ENCODE measurements around the gene WDFY3. TPM values are rescaled to one million over a fixed set of nuclear protein-coding genes. Genes with fewer than 3 reads are reported as not detected.

WDFY3 gene
- total and polyA plus RNA-seq, 7 donors: 3.2 to 54.2 (median 38.2) TPM

DNA sequence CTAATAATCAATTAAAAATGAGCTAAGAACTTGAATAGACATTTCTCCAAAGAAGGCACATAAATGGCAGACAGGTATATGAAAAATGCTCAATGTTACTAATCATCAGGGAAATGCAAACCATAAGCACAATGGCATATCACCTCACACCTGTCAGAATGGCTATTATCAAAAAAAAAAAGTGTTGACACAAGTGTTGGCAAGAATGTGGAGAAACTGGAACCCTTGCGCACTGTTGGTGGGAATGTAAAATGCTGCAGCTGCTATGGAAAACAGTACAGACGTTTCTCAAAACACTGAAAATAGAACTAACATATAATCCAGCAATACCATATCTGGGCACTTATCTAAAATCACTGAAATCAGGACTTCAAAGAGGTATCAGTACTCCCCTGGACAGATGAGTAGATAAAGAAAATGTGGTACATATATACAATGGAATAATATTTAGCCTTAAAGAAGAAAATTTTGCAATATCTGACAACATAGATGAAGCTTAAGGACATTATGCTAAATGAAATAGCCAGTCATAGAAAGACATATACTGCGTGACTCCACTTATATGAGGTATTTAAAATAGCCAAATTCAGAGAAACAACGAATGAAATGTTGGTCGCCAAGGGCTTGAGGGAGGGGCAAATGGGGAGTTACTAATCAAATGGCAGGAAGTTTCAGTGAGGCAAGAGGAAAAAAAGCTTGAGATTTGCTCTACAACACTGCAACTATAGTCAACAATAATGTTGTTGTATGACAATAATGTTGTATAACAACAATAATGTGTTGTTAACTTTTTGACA is 175.5 kb downstream of the WDFY3 start:
- Histone ChIP-seq H3K27me3 (ENCODE audit: insufficient read depth in 3 of 3, low read length in 2 of 3) (no peaks in the 10 kb centered on the region), H3K4me3 (no peak overlapping the region), H3K9me3 (no peaks in the 10 kb centered on the region), H3K27ac (no peak overlapping the region), H3K4me1 (no peaks in the 10 kb centered on the region), H3K36me3 (ENCODE audit: insufficient read depth in 1 of 2, low read depth in 1 of 2) (peaks cover 0 to 80% of the 10 kb centered on the region in 2 donors)
- DNase-seq (no peak), ATAC-seq (no peak)
- 84 to 89% (median 85%) methylated on average over 5 of the region's 5 CpGs for WGBS, 3 donors
- TF ChIP-seq, protein P1, sequence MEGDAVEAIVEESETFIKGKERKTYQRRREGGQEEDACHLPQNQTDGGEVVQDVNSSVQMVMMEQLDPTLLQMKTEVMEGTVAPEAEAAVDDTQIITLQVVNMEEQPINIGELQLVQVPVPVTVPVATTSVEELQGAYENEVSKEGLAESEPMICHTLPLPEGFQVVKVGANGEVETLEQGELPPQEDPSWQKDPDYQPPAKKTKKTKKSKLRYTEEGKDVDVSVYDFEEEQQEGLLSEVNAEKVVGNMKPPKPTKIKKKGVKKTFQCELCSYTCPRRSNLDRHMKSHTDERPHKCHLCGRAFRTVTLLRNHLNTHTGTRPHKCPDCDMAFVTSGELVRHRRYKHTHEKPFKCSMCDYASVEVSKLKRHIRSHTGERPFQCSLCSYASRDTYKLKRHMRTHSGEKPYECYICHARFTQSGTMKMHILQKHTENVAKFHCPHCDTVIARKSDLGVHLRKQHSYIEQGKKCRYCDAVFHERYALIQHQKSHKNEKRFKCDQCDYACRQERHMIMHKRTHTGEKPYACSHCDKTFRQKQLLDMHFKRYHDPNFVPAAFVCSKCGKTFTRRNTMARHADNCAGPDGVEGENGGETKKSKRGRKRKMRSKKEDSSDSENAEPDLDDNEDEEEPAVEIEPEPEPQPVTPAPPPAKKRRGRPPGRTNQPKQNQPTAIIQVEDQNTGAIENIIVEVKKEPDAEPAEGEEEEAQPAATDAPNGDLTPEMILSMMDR (IDR thresholded peaks at IDR 0.05): no peak
- intact Hi-C loops (cut with DNase I): no loop called here

DNA sequence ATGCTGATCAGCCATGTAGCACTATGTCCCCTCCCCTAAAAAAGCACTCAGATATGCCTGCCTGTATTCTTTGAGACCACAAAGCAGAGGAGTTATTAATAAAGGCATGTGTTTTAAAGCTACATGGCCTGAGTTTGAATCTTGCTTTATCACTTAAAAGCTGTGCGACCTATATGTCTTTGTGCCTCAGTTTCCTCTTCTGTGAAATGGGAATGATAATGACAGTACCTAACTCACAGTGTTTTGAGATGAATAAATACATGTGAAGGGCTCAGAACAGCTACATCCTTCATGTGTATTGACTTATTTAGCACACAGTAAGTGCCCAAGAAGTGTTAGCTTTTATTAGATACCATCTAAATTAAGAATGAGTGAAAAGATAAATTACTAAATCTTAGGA is 180.0 kb downstream of the WDFY3 start:
- ATAC-seq (no peak), DNase-seq (no peak)
- Histone ChIP-seq H3K27me3 (ENCODE audit: insufficient read depth in 3 of 3, low read length in 2 of 3) (no peaks in the 10 kb centered on the region), H3K9me3 (no peaks in the 10 kb centered on the region), H3K27ac (no peak overlapping the region), H3K36me3 (ENCODE audit: insufficient read depth in 1 of 2, low read depth in 1 of 2) (peaks cover 11 to 97% of the 10 kb centered on the region in 2 donors), H3K4me3 (no peak overlapping the region), H3K4me1 (no peaks in the 10 kb centered on the region)
- intact Hi-C loops (cut with DNase I): no loop called here
- TF ChIP-seq, protein P1 (IDR thresholded peaks at IDR 0.05): no peak
- 97 to 100% (median 98%) methylated on average over 1 of the region's 1 CpG for WGBS, 3 donors

DNA sequence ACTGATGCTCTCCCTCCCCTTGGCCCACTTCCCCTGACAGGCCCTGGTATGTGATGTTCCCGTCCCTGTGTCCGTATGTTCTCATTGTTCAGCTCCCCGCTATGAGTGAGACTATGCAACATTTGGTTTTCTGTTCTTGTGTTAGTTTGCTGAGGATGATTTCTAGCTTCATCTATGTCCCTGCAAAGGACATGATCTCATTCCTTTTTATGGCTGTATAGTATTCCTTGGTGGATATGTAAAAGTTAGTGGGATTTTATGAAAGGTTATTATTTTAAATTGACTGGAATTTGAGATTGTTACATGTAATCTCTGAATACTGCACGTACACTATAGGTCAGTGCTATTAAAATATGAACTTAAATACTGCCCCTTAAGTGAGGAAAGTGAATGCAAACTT is 184.0 kb downstream of the WDFY3 start:
- 96 to 100% (median 97%) methylated on average over 4 of the region's 4 CpGs for WGBS, 3 donors
- H3K4me1 ChIP-seq: no peaks in the 10 kb centered on the region
- peaks cover 11 to 94% of the 10 kb centered on the region in 2 donors for H3K36me3 ChIP-seq (ENCODE audit: insufficient read depth in 1 of 2, low read depth in 1 of 2)
- no peaks in the 10 kb centered on the region for H3K27me3 ChIP-seq (ENCODE audit: insufficient read depth in 3 of 3, low read length in 2 of 3)
- no peak for DNase-seq
- intact Hi-C loops (cut with DNase I): no loop called here
- no peak overlapping the region for H3K27ac ChIP-seq
- TF ChIP-seq, protein P1 (IDR thresholded peaks at IDR 0.05): no peak
- ATAC-seq: no peak
- H3K9me3 ChIP-seq: no peaks in the 10 kb centered on the region
- H3K4me3 ChIP-seq: no peak overlapping the region

DNA sequence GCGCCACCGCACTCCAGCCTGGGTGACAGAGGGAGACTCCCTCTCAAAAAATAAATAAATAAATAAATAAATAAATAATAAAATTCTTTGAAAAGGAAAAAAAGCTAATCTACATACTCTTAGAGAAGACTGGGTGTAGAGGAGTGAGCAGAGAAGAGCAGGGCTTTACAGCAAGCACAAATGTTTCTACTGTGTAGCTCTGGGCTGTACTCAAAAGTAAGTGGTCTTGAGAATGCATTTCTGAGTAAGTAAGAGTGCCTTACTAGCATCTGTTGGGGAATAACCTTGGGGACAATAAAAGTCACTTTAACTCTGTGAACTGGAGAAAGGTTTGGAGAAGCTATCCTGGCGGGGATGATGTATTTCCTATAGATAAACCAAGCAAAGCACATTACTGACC is 185.8 kb downstream of the WDFY3 start:
- WGBS, 3 donors: 98 to 100% (median 98%) methylated on average over 3 of the region's 3 CpGs
- no peaks in the 10 kb centered on the region for H3K27me3 ChIP-seq (ENCODE audit: insufficient read depth in 3 of 3, low read length in 2 of 3)
- peaks cover 11 to 93% of the 10 kb centered on the region in 2 donors for H3K36me3 ChIP-seq (ENCODE audit: insufficient read depth in 1 of 2, low read depth in 1 of 2)
- no peak overlapping the region for H3K27ac ChIP-seq
- intact Hi-C loops (cut with DNase I): no loop called here
- ATAC-seq (no peak), DNase-seq (no peak)
- no peaks in the 10 kb centered on the region for H3K9me3 ChIP-seq
- H3K4me1 ChIP-seq: no peaks in the 10 kb centered on the region
- H3K4me3 ChIP-seq: no peak overlapping the region
- TF ChIP-seq, protein P1 (IDR thresholded peaks at IDR 0.05): no peak

DNA sequence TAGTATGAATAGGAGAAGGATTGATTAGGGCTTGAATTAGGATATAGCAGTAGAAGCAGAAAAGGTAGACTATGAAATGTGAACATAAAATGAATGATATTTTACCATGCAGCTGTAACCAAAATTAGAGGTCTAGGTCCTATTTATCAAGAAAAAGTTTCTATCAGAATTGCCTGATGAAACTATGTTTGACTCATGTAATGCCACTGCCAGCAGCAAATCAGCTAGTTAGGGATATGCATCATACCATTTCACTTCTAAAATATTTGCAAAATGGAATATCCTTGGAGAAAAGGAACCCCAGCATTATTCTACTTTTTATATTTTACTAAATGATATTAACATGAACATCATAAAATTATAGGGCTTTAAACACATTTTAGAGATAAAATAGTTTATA is 188.4 kb downstream of the WDFY3 start:
- H3K4me1 ChIP-seq: no peaks in the 10 kb centered on the region
- TF ChIP-seq, protein P1 (IDR thresholded peaks at IDR 0.05): no peak
- H3K9me3 ChIP-seq: no peaks in the 10 kb centered on the region
- intact Hi-C loops (cut with DNase I): no loop called here
- no peaks in the 10 kb centered on the region for H3K27me3 ChIP-seq (ENCODE audit: insufficient read depth in 3 of 3, low read length in 2 of 3)
- H3K36me3 ChIP-seq (ENCODE audit: insufficient read depth in 1 of 2, low read depth in 1 of 2): peaks cover 3 to 91% of the 10 kb centered on the region in 2 donors
- H3K27ac ChIP-seq: no peak overlapping the region
- DNase-seq (no peak), ATAC-seq (no peak)
- no peak overlapping the region for H3K4me3 ChIP-seq

All from psoas muscle (tissue), 8 donors.